OCI-LY7 (cell line): Measurements from ENCODE around the gene ZNF35. TPM values are rescaled to one million over a fixed set of nuclear protein-coding genes. Genes with fewer than 3 reads are reported as not detected.
A peak's percentile ranks its signal among the peaks of the same experiment; 100 is the strongest.

Experiments
- BruUV-seq: library from RNA; stranded (reverse); fragments of 400-500 nt; replicated peaks from 2 replicates; lab custom pipeline; 2021; lab: Mats Ljungman, UMichigan
- CTCF ChIA-PET: fragments of 300-600 bp; sonication (Branson Sonifier 250); formaldehyde crosslinking; loops from one replicate; lab custom pipeline; 2022; ENCODE audit warnings: antibody characterized with exemption; ENCODE audit not compliant: unreplicated experiment; lab: Charles Lee
- POLR2A ChIA-PET: fragments of 300-600 bp; sonication (Branson Sonifier 250); formaldehyde crosslinking; loops from one replicate; lab custom pipeline; 2022; ENCODE audit warnings: antibody characterized with exemption; lab: Charles Lee
- DNase-seq: peaks from one replicate; pipeline ENCODE4 v3.0.0-alpha.2; 2015; ENCODE audit warnings: low spot score
- H2AFZ ChIP-seq: fragments of 200-600 bp; sonication (generic), shearing (Covaris generic); 2 replicates; pipeline ENCODE4 v1.6.1; 2014; ENCODE audit warnings: mild to moderate bottlenecking, antibody characterized with exemption, low read length, moderate library complexity
- H3K27ac ChIP-seq: fragments of 200-600 bp; sonication (generic); 2 replicates; pipeline ENCODE4 v1.5.1; 2014; ENCODE audit warnings: mixed run types, low read depth, mild to moderate bottlenecking, moderate library complexity, low read length, inconsistent platforms; ENCODE audit not compliant: poor library complexity, severe bottlenecking
- H3K36me3 ChIP-seq: fragments of 200-600 bp; sonication (generic); 2 replicates; pipeline ENCODE4 v1.6.1; 2014; ENCODE audit warnings: mild to moderate bottlenecking, antibody characterized with exemption, low read length, moderate library complexity, mixed read lengths; ENCODE audit not compliant: insufficient read depth
- H3K4me1 ChIP-seq: fragments of 200-600 bp; sonication (generic); 2 replicates; pipeline ENCODE4 v1.5.1; 2014; ENCODE audit warnings: mild to moderate bottlenecking, low read length; ENCODE audit not compliant: insufficient read depth, poor library complexity, severe bottlenecking
- H3K4me2 ChIP-seq: fragments of 200-600 bp; sonication (generic); 2 replicates; pipeline ENCODE4 v1.6.1; 2014; ENCODE audit warnings: mild to moderate bottlenecking, low read length
- H3K4me3 ChIP-seq: fragments of 200-600 bp; sonication (generic); 2 replicates; pipeline ENCODE4 v1.5.1; 2014; ENCODE audit warnings: mild to moderate bottlenecking, low read depth, low read length; ENCODE audit not compliant: poor library complexity, severe bottlenecking
- H3K79me2 ChIP-seq: fragments of 200-600 bp; sonication (generic); 2 replicates; pipeline ENCODE4 v1.6.1; 2016; ENCODE audit warnings: low read depth, mild to moderate bottlenecking, low read length, moderate library complexity, mixed read lengths; ENCODE audit not compliant: insufficient read depth
- H3K9me2 ChIP-seq: fragments of 200-600 bp; sonication (generic); 2 replicates; pipeline ENCODE4 v1.6.1; 2016; ENCODE audit warnings: mild to moderate bottlenecking, low read length, mixed read lengths; ENCODE audit not compliant: insufficient read depth
- H3K9me3 ChIP-seq: fragments of 200-600 bp; sonication (generic); 2 replicates; pipeline ENCODE4 v1.6.1; 2014; ENCODE audit warnings: mild to moderate bottlenecking, mixed run types, low read length, mixed read lengths
- H4K20me1 ChIP-seq: fragments of 200-600 bp; sonication (generic); 2 replicates; pipeline ENCODE4 v1.6.1; 2014; ENCODE audit warnings: mild to moderate bottlenecking, antibody characterized with exemption, low read length, moderate library complexity, mixed read lengths; ENCODE audit not compliant: insufficient read depth
- EZH2phosphoT487 ChIP-seq: fragments of 200-600 bp; sonication (generic); IDR thresholded peaks from 2 replicates; pipeline ENCODE4 v1.6.1; 2018; ENCODE audit warnings: low read depth, borderline replicate concordance, mild to moderate bottlenecking, mixed run types, antibody characterized with exemption, low read length, moderate library complexity, mixed read lengths
- intact Hi-C: fragments of 100-400 bp; cut with micrococcal nuclease; formaldehyde crosslinking; loops from one replicate; pipeline ENCODE4 v1.10.0; 2022; ENCODE audit not compliant: unreplicated experiment
- total RNA-seq, 2 experiments: library from RNA; depleted of rRNA in 1 of 2; stranded (reverse); fragments of >200 nt in 1 of 2; shearing (Covaris generic) in 1 of 2; gene quantifications; 2 replicates each; pipeline ENCODE4 v1.2.3, GENCODE V29; 2014 to 2022
- TF ChIP-seq, protein P1 (sequence below): fragments of 200-600 bp; sonication (generic); conservative IDR thresholded peaks from 2 replicates; pipeline ENCODE4 v1.5.1; 2014; ENCODE audit warnings: mild to moderate bottlenecking, antibody characterized with exemption, low read length, moderate library complexity, mixed read lengths

ZNF35 gene
- total RNA-seq, 2 experiments from 2014 or later = 8.6 to 9.0 TPM

DNA sequence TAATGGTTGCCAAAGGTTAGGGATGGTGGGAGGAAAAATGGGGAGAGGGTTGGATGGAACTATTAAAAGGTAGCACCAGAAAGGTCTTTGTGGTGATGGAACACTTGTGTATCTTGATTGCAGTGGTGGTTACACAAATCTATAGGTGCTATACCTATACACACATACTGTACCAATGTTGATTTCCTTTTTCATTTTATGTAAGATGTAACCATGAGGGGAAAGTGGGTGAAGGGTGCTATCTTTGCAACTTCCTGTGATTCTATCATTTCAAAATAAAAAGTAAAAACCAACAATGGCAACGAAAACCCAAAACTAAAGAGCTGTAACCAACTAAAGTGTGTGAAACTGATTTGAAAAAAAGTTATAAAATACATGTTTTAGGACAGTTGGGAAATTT is 761 bp upstream of the ZNF35 start:
- intact Hi-C loops = loop anchor here (2.0 kb wide), 1 partner anchor 23 kb away; the partner anchor contains the start of gene ZNF197
- H3K9me3 ChIP-seq = no peaks in the 10 kb centered on the region
- no TSS peak for BruUV-seq
- peak overlapping the region; percentile 86; the same call in 1 of the 2 replicates for H2AFZ ChIP-seq
- DNase-seq = no peak
- peak overlapping the region; percentile 68 for H3K4me2 ChIP-seq
- H4K20me1 ChIP-seq = no peaks in the 10 kb centered on the region
- H3K79me2 ChIP-seq = peaks cover 11% of the 10 kb centered on the region; the same call in 1 of the 2 replicates
- H3K4me1 ChIP-seq = peaks cover 23% of the 10 kb centered on the region
- POLR2A ChIA-PET = interaction anchor here (1.0 to 1.8 kb wide), 4 partner anchors 8 to 38 kb away, joined by 3 to 8 read pairs (median 4); partner anchors contain the start of gene ZNF197
- H3K36me3 ChIP-seq = peaks cover 32% of the 10 kb centered on the region
- CTCF ChIA-PET = no interaction called here
- H3K27ac ChIP-seq = no peak overlapping the region
- H3K9me2 ChIP-seq = no peaks in the 10 kb centered on the region; the same call in 1 of the 2 replicates
- H3K4me3 ChIP-seq = peak overlapping the region; percentile 89
- TF ChIP-seq EZH2phosphoT487 = no peak
- TF ChIP-seq, protein P1, sequence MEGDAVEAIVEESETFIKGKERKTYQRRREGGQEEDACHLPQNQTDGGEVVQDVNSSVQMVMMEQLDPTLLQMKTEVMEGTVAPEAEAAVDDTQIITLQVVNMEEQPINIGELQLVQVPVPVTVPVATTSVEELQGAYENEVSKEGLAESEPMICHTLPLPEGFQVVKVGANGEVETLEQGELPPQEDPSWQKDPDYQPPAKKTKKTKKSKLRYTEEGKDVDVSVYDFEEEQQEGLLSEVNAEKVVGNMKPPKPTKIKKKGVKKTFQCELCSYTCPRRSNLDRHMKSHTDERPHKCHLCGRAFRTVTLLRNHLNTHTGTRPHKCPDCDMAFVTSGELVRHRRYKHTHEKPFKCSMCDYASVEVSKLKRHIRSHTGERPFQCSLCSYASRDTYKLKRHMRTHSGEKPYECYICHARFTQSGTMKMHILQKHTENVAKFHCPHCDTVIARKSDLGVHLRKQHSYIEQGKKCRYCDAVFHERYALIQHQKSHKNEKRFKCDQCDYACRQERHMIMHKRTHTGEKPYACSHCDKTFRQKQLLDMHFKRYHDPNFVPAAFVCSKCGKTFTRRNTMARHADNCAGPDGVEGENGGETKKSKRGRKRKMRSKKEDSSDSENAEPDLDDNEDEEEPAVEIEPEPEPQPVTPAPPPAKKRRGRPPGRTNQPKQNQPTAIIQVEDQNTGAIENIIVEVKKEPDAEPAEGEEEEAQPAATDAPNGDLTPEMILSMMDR = no peak

DNA sequence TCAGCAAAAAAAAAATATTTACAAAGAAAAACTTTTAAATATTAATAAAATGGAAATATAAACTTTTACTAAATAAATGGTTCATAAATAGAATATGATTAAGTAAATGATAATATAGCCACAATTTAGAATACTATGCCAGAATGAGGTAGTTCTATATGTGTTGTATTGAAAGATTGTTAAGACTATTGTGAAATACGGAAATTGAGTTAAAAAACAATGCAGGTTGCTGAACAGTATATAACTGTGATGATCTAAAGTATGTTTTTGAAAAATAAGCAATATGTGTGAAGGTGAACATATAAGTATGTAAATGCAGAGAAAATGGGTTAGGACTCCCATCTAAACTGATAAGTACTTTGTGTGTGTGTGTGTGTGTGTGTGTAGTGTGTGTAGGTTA is 1.2 kb downstream of the ZNF35 start:
- no peak for DNase-seq
- peak overlapping the region; percentile 68; the same call in 1 of the 2 replicates for H3K4me2 ChIP-seq
- peaks cover 23% of the 10 kb centered on the region for H3K4me1 ChIP-seq
- peaks cover 11% of the 10 kb centered on the region; the same call in 1 of the 2 replicates for H3K79me2 ChIP-seq
- no peaks in the 10 kb centered on the region for H4K20me1 ChIP-seq
- TF ChIP-seq, protein P1 = no peak
- TF ChIP-seq EZH2phosphoT487 = no peak
- no peak overlapping the region for H3K27ac ChIP-seq
- no peaks in the 10 kb centered on the region for H3K9me3 ChIP-seq
- H2AFZ ChIP-seq = no peak overlapping the region
- intact Hi-C loops = loop anchor here (2.0 kb wide), 1 partner anchor 25 kb away; the partner anchor contains the start of gene ZNF197
- H3K4me3 ChIP-seq = no peak overlapping the region
- ChIA-PET POLR2A (interaction anchor here (0.6 to 0.7 kb wide), 2 partner anchors 34 to 111 kb away, joined by 3 read pairs; no protein-coding TSS in a partner anchor), CTCF (no interaction called here)
- BruUV-seq = no TSS peak
- H3K9me2 ChIP-seq = no peaks in the 10 kb centered on the region; the same call in 1 of the 2 replicates
- H3K36me3 ChIP-seq = peaks cover 39% of the 10 kb centered on the region

GRCh38 chr3:44654039-44654438 is 5.5 kb downstream of the ZNF35 start:
- CTCF ChIA-PET = no interaction called here
- POLR2A ChIA-PET = interaction anchor here (0.7 to 1.0 kb wide), 3 partner anchors 48 to 188 kb away, joined by 3 to 5 read pairs (median 3); no protein-coding TSS in a partner anchor
- Histone ChIP-seq H4K20me1 (no peaks in the 10 kb centered on the region), H3K4me1 (peaks cover 4% of the 10 kb centered on the region), H3K27ac (no peak overlapping the region), H3K79me2 (peaks cover 11% of the 10 kb centered on the region; the same call in 1 of the 2 replicates), H3K4me3 (no peak overlapping the region), H2AFZ (no peak overlapping the region), H3K4me2 (no peak overlapping the region), H3K9me2 (no peaks in the 10 kb centered on the region), H3K9me3 (no peaks in the 10 kb centered on the region), H3K36me3 (peaks cover 76% of the 10 kb centered on the region)
- intact Hi-C loops = no loop called here
- no peak for DNase-seq
- BruUV-seq = no TSS peak
- TF ChIP-seq, protein P1 = no peak
- no peak for TF ChIP-seq EZH2phosphoT487
